ENCODE measurements around the gene AKR1C8. TPM values are rescaled to one million over a fixed set of nuclear protein-coding genes. Genes with fewer than 3 reads are reported as not detected.
"Not testable (repeated sequence)": the region's sequence is repeated elsewhere in the genome, so short reads cannot be mapped to it uniquely, and the experiment has no call there.

Gene AKR1C8
- total RNA-seq, 1 donor from 2014 or later: not detected

- Histone ChIP-seq H2AFZ (ENCODE audit: low read depth, low read length) (no peak overlapping the region), H3K9ac (ENCODE audit: low read length) (no peak overlapping the region), H3K9me3 (ENCODE audit: insufficient read depth, low read depth, low read length) (no peaks in the 10 kb centered on the region), H3K4me1 (ENCODE audit: insufficient read depth, low read length) (no peaks in the 10 kb centered on the region), H3K4me3 (ENCODE audit: insufficient read depth, low read depth, low read length) (no peak overlapping the region), H3K27ac (ENCODE audit: low read depth, low read length) (no peak overlapping the region), H4K20me1 (ENCODE audit: insufficient read depth, low read length) (no peaks in the 10 kb centered on the region), H3K27me3 (ENCODE audit: insufficient read depth, low read length) (no peaks in the 10 kb centered on the region), H3K79me2 (ENCODE audit: insufficient read depth, low read length) (no peaks in the 10 kb centered on the region), H3K36me3 (ENCODE audit: insufficient read depth, low read length) (no peaks in the 10 kb centered on the region), H3K4me2 (ENCODE audit: low read length) (no peak overlapping the region)
- Mint-ChIP-seq H3K27ac (ENCODE audit: unreplicated experiment) (no peak overlapping the region), H3K36me3 (ENCODE audit: low read depth, unreplicated experiment) (no peaks in the 10 kb centered on the region), H3K27me3 (ENCODE audit: low read depth, unreplicated experiment) (peaks cover 4% of the 10 kb centered on the region), H3K4me3 (ENCODE audit: unreplicated experiment) (no peak overlapping the region), H3K9me3 (ENCODE audit: unreplicated experiment) (peaks cover 12% of the 10 kb centered on the region), H3K4me1 (ENCODE audit: low read depth, unreplicated experiment) (no peaks in the 10 kb centered on the region)
- FAIRE-seq (no peak), DNase-seq (ENCODE audit: low read depth) (no peak)
- no peak for TF ChIP-seq CTCF (IDR thresholded peaks at IDR 0.05; ENCODE audit: insufficient read depth, low read depth, low read length)
- no peak for TF ChIP-seq EZH2 (IDR thresholded peaks at IDR 0.05; ENCODE audit: insufficient read depth, low read length)
Measured at GRCh38 chr10:5219262-5219661, 34.3 kb upstream of the AKR1C8 start.

- Mint-ChIP-seq H3K27ac (ENCODE audit: unreplicated experiment) (no peak overlapping the region), H3K27me3 (ENCODE audit: low read depth, unreplicated experiment) (no peaks in the 10 kb centered on the region), H3K9me3 (ENCODE audit: unreplicated experiment) (peaks cover 5% of the 10 kb centered on the region), H3K36me3 (ENCODE audit: low read depth, unreplicated experiment) (no peaks in the 10 kb centered on the region), H3K4me1 (ENCODE audit: low read depth, unreplicated experiment) (no peaks in the 10 kb centered on the region), H3K4me3 (ENCODE audit: unreplicated experiment) (no peak overlapping the region)
- TF ChIP-seq EZH2 (IDR thresholded peaks at IDR 0.05; ENCODE audit: insufficient read depth, low read length) (no peak), CTCF (IDR thresholded peaks at IDR 0.05; ENCODE audit: insufficient read depth, low read depth, low read length) (no peak)
- Histone ChIP-seq H3K27me3 (ENCODE audit: insufficient read depth, low read length) (no peaks in the 10 kb centered on the region), H4K20me1 (ENCODE audit: insufficient read depth, low read length) (no peaks in the 10 kb centered on the region), H3K4me2 (ENCODE audit: low read length) (no peak overlapping the region), H3K36me3 (ENCODE audit: insufficient read depth, low read length) (no peaks in the 10 kb centered on the region), H3K79me2 (ENCODE audit: insufficient read depth, low read length) (no peaks in the 10 kb centered on the region), H3K4me1 (ENCODE audit: insufficient read depth, low read length) (no peaks in the 10 kb centered on the region), H2AFZ (ENCODE audit: low read depth, low read length) (no peak overlapping the region), H3K9me3 (ENCODE audit: insufficient read depth, low read depth, low read length) (no peaks in the 10 kb centered on the region), H3K4me3 (ENCODE audit: insufficient read depth, low read depth, low read length) (no peak overlapping the region), H3K9ac (ENCODE audit: low read length) (no peak overlapping the region), H3K27ac (ENCODE audit: low read depth, low read length) (no peak overlapping the region)
- FAIRE-seq (no peak), DNase-seq (ENCODE audit: low read depth) (no peak)
Measured at GRCh38 chr10:5216801-5217200, 31.9 kb upstream of the AKR1C8 start.

- Mint-ChIP-seq H3K4me3 (ENCODE audit: unreplicated experiment) (no peak overlapping the region), H3K36me3 (ENCODE audit: low read depth, unreplicated experiment) (no peaks in the 10 kb centered on the region), H3K9me3 (ENCODE audit: unreplicated experiment) (peaks cover 10% of the 10 kb centered on the region), H3K27me3 (ENCODE audit: low read depth, unreplicated experiment) (no peaks in the 10 kb centered on the region), H3K4me1 (ENCODE audit: low read depth, unreplicated experiment) (no peaks in the 10 kb centered on the region), H3K27ac (ENCODE audit: unreplicated experiment) (no peak overlapping the region)
- FAIRE-seq (no peak), DNase-seq (ENCODE audit: low read depth) (no peak)
- no peaks in the 10 kb centered on the region for H3K27me3 ChIP-seq (ENCODE audit: insufficient read depth, low read length)
- H3K27ac ChIP-seq (ENCODE audit: low read depth, low read length): no peak overlapping the region
- TF ChIP-seq EZH2 (IDR thresholded peaks at IDR 0.05; ENCODE audit: insufficient read depth, low read length) (no peak), CTCF (IDR thresholded peaks at IDR 0.05; ENCODE audit: insufficient read depth, low read depth, low read length) (no peak)
- H3K9me3 ChIP-seq (ENCODE audit: insufficient read depth, low read depth, low read length): no peaks in the 10 kb centered on the region
- no peak overlapping the region for H3K4me2 ChIP-seq (ENCODE audit: low read length)
- no peaks in the 10 kb centered on the region for H3K4me1 ChIP-seq (ENCODE audit: insufficient read depth, low read length)
- H2AFZ ChIP-seq (ENCODE audit: low read depth, low read length): no peak overlapping the region
- H4K20me1 ChIP-seq (ENCODE audit: insufficient read depth, low read length): no peaks in the 10 kb centered on the region
- no peak overlapping the region for H3K9ac ChIP-seq (ENCODE audit: low read length)
- no peak overlapping the region for H3K4me3 ChIP-seq (ENCODE audit: insufficient read depth, low read depth, low read length)
- no peaks in the 10 kb centered on the region for H3K36me3 ChIP-seq (ENCODE audit: insufficient read depth, low read length)
- H3K79me2 ChIP-seq (ENCODE audit: insufficient read depth, low read length): no peaks in the 10 kb centered on the region
Measured at GRCh38 chr10:5211696-5212536, 27.0 kb upstream of the AKR1C8 start.

- H3K27me3 ChIP-seq (ENCODE audit: insufficient read depth, low read length); H3K4me3 Mint-ChIP-seq (ENCODE audit: unreplicated experiment); H3K27ac ChIP-seq (ENCODE audit: low read depth, low read length); H3K9me3 ChIP-seq (ENCODE audit: insufficient read depth, low read depth, low read length); H3K9ac ChIP-seq (ENCODE audit: low read length); H3K36me3 Mint-ChIP-seq (ENCODE audit: low read depth, unreplicated experiment); H3K9me3 Mint-ChIP-seq (ENCODE audit: unreplicated experiment); FAIRE-seq; H4K20me1 ChIP-seq (ENCODE audit: insufficient read depth, low read length); H2AFZ ChIP-seq (ENCODE audit: low read depth, low read length); H3K4me2 ChIP-seq (ENCODE audit: low read length); H3K36me3 ChIP-seq (ENCODE audit: insufficient read depth, low read length); DNase-seq (ENCODE audit: low read depth); H3K27me3 Mint-ChIP-seq (ENCODE audit: low read depth, unreplicated experiment); H3K4me1 ChIP-seq (ENCODE audit: insufficient read depth, low read length); H3K4me1 Mint-ChIP-seq (ENCODE audit: low read depth, unreplicated experiment); H3K27ac Mint-ChIP-seq (ENCODE audit: unreplicated experiment); H3K4me3 ChIP-seq (ENCODE audit: insufficient read depth, low read depth, low read length); H3K79me2 ChIP-seq (ENCODE audit: insufficient read depth, low read length): not testable (repeated sequence)
Measured at GRCh38 chr10:5210261-5210660, 25.3 kb upstream of the AKR1C8 start.
